HG03432 (cell line): Measurements from ENCODE around the gene RAB31.
"Not testable (repeated sequence)": the region's sequence is repeated elsewhere in the genome, so short reads cannot be mapped to it uniquely, and the experiment has no call there.

ENCODE experiments used
- ATAC-seq: cut with Tn5 transposase; IDR thresholded peaks from one replicate; pipeline ENCODE4 v1.9.1; 2021; ENCODE audit warnings: mild to moderate bottlenecking, moderate library complexity; ENCODE audit not compliant: unreplicated experiment

The RAB31 gene

DNA sequence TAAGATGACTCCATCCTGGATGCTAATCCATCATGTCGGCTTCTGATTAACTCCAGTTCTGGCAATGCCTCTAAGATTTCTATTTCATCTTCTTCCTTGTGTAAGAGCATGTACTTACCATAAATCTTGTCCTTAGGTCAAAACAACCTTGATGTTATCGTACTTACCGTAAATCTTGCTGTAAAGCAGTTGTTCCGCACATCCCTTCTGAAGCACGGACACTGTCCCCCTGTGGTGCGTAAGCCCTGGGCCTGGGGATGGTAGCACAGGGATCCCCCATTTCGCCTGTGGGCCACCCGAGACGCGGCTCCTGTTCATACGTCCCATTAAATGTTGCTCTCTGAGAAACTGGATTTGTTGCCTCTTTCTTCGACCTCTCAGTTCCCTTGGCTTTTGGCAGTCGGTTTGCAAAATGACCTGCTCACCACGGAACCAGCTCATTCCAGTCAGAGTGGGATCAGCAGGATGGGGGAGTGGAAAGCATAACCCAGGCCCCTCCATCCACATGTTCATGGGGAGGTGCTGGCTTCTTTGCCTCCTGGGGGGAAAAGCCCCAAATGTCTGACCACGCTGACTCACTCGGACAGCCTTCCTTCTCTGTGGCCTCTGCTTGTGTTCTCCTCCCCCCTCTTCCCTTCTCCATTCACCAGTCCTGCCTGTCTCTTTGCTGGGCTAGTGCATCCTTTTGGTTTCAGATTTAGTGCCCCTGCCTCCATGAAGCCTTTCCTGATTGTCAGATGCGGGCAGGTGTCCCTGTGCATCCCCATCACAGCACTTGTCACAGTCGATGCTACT, 49.9 kb downstream of the RAB31 start:
- no peak for ATAC-seq

DNA sequence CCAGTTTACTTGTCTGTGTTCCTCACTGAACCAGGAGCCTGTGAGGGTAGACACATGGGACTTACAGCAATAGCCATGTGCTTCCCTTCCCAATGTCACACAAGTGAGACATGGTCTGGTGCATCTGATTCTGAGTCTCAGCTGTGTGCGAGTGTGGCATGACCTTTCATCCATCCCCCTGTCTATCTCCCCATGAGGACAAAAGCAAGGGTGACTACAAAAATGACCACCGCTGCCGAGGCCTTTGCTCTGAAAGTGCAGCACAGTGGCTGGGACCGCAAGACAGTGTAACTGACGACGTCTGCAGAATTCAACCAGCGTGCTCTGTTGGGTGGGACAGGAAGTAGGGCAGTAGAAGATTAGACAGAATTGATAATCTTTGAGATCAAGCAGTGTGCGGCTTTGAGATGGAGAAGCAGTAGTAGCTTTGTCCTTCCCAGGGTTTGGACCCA, 50.5 kb downstream of the RAB31 start:
- no peak for ATAC-seq

DNA sequence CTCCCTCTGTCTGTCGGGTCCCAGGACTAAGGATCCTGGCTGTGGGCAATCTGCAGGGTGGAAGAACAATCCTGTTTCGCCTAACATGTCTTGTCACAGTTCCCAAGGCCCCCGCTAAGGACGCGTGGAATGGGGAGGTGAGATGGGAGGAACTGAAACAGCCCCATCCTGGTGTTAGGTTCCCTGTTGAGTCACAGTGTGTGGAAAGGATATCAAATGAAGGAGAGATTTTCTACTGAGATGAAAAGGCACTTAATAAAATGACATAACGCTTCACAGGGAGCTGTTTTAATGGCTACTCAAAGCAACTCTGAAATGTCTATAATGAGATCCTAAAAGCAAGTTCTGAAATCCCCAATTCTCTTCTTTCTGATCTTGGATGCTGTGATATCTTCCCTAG, 52.5 kb downstream of the RAB31 start:
- no peak for ATAC-seq

DNA sequence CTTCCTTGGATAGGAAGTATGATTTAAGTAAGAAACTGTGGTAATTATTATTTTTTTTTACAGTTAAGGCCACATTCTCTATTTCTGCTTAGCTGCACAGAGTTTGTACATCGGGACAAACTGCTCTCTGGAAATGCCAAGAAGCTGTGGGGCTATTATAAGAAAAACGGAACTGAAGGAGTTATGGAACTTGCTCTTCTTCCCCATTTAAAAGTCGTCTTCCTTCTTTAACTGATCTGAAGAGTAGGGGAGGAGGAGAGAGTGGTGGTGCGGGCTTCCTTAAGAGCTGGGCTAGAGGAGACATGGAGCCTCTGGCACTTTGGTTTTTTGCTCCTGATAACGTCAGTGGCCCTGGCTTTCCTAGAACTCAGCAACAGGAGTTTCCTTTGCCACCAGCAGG, 54.4 kb downstream of the RAB31 start:
- no peak for ATAC-seq

- no peak for ATAC-seq
These were observed 55.1 kb downstream of the RAB31 start for GRCh38 chr18:9763157-9763556.

- ATAC-seq = no peak
These were observed 55.9 kb downstream of the RAB31 start for GRCh38 chr18:9764011-9764481.

GRCh38 chr18:9765501-9765900, 57.4 kb downstream of the RAB31 start:
- no peak for ATAC-seq

DNA sequence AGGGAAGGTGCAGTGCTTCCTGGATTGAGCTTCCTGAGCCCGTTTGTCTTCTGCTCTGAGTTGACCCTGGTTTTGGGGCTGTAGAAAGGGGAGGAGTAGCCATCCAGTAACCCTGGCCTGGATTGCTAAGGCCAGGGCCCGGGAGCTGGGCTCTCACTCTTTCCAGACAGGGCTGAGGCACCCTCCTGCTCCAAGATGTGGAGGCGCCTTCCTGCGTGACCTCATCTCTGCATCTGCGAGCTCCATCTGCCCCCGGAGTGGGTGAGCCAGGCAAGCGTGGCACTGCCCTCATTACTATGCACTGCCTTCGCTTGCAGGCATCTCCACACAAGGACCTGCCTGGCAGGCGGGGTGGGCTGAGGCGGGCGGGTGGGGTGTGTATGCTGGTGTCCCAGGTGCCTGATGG, 58.0 kb downstream of the RAB31 start:
- ATAC-seq = no peak

- ATAC-seq = no peak
These were observed 58.6 kb downstream of the RAB31 start for GRCh38 chr18:9766740-9767139.

- not testable (repeated sequence) for ATAC-seq
These were observed 60.1 kb downstream of the RAB31 start for GRCh38 chr18:9768071-9768691.

DNA sequence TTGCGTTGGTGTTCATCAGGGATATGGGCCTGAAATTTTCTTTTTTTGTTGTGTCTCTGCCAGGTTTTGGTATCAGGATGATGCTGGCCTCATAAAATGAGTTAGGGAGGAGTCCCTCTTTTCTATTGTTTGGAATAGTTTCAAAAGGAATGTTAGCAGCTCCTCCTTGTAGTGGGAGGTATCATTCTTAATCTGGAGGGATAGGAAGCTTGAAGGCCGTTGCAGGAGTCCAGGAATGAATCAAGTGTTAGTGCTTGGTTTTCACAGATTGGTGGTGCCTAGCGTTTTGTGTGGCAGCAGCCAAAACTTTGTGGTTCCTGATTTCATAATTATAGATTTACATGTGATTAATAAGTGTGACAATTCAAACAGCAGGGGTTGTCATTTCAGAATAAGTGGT, 62.0 kb downstream of the RAB31 start:
- ATAC-seq = not testable (repeated sequence)

DNA sequence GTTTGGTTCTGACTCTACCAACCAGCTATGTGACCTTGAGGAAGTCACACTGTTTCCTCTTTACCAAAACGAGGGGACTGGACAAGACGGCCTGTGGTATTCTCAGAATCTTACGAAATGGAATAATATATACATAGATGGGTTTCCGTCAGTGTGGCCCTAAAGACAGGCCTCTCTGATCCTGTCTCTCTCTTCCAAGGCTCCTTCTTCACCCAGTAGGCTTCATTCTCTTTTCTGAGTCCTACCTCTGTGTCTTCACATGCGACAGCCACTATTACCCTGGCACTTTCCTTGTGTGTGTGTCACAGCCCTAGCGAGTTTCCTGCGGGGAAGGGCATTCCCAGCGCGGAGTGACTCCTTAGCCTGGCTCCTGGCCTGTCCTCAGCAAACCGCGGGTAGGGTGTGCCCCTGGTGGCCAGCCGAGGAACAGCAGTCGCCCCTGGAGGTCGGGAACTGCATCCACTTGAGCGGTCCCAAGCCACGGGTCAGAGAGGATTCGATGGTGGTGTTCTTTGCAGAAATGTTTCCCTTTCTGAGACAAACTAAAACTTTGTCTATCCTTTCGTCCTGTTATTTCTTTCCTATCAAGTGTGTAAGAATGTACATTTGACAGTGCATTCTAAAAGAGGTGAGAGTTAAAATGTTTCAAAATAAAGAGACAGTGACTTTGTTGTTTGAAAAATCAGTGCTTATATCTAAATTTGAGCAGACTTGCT, 63.3 kb downstream of the RAB31 start:
- ATAC-seq = peak; percentile 73

DNA sequence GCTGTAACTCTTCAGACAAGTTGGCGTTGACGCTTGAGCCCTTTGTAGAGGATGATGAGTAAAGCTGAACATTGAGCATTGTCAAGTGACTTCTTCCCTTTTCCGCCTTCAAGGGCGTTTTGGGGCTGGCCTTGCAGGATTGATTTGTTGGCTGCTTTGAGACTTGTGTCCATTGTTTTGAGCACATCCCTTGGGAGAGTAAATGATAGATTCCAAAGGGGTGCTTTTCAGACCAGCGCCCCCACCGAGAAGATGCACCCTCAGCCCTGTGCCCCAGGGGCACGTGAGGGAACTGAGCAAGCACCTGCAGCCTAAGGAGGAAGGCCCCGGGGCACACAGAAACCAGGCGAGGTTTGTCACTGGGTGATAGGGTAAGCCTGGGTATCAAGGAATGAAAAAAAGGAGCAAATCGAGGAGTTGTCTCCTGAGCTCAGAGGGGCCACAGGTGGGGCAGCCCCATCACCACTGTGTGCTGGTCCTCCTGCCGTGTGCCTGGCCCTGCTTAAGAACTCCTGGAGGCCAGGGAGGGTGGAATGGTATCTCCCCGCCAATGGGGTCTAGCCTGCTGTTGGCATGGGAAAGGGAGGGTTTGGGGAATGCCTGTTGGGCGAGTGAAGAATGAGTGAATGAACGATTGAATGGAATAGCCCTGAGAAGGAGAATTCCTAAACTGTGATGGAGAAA, 64.0 kb downstream of the RAB31 start:
- ATAC-seq = no peak

GRCh38 chr18:9772847-9773677, 65.0 kb downstream of the RAB31 start:
- no peak for ATAC-seq

GRCh38 chr18:9774150-9774549, 66.0 kb downstream of the RAB31 start:
- ATAC-seq = no peak

DNA sequence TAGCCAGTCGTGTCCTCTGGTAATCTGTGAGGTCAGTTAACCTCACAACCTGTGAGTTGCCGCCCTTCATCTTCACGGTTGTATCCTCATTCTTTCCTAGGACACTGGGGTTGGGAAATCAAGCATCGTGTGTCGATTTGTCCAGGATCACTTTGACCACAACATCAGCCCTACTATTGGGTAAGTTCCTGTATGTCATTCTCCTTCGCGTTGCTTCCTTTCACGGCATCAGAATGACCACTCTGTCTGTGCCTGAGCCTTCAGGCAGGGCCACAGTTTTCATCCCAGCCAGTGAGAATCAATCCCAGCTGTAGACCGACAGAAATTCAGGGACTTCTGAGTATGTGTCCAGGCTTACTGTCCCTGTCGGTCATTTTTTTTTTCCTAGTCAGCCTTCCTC, 67.1 kb downstream of the RAB31 start:
- ATAC-seq = no peak

DNA sequence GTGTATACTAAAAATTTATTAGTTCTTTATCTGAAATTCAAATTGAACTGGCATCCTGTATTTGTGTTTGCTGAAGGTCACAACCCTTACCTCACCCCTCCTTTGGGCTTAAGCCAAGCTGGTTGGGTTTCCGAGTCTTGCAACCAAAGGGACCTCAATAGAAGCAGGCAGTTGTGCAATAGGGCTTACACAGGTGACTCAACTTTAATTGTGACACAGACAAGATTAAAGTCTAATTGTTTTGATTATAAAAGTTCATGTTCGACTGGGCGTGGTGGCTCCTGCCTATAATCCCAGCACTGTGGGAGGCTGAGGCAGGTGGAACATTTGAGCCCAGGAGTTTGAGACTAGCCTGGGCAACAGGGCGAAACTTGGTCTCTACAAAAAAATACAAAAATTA, 71.5 kb downstream of the RAB31 start:
- no peak for ATAC-seq

GRCh38 chr18:9782073-9782857, 74.2 kb downstream of the RAB31 start:
- no peak for ATAC-seq

DNA sequence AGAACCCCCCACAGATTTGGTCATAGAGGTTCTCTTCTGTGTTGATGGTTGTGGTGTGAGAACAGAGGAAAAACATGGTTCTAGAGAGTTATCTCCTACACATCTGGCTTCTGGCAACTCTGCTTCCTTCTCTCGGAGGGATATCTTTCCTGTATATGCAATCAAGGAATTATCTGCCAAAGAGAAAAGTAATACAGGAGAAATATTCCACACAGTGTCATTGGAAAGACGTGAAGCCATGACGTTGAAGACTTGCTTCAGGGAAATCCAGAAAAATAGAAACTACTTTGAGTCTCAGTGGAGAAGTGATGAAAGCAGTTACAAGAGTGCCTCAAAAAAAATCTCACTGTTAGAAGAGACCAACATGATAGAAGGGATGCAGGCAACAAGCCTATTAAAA, 78.5 kb downstream of the RAB31 start:
- no peak for ATAC-seq

GRCh38 chr18:9787036-9787435, 78.9 kb downstream of the RAB31 start:
- no peak for ATAC-seq
